Parathyroid adenoma (tissue), 2 donors: ENCODE measurements around the gene TM9SF3.

Experiments used
- H2AFZ ChIP-seq: fragments of 300-600 bp; sonication (generic); one replicate; pipeline ENCODE4 v1.7.0; 2017; ENCODE audit warnings: antibody characterized with exemption, mild to moderate bottlenecking
- H3K27ac ChIP-seq: fragments of 300-600 bp; sonication (generic); one replicate; pipeline ENCODE4 v1.7.0; 2017
- H3K27me3 ChIP-seq: fragments of 300-600 bp; sonication (generic); one replicate; pipeline ENCODE4 v1.7.0; 2017; ENCODE audit warnings: low read length; ENCODE audit not compliant: control insufficient read depth, insufficient read depth
- H3K36me3 ChIP-seq: fragments of 300-600 bp; sonication (generic); one replicate; pipeline ENCODE4 v1.7.0; 2017; ENCODE audit warnings: low read length; ENCODE audit not compliant: control insufficient read depth, insufficient read depth
- H3K4me1 ChIP-seq: fragments of 300-600 bp; sonication (generic); one replicate; pipeline ENCODE4 v1.7.0; 2017; ENCODE audit warnings: control low read depth
- H3K4me2 ChIP-seq: fragments of 300-600 bp; sonication (generic); one replicate; pipeline ENCODE4 v1.7.0; 2017; ENCODE audit warnings: low read length
- H3K4me3 ChIP-seq: fragments of 300-600 bp; sonication (generic); one replicate; pipeline ENCODE4 v1.7.0; 2017; ENCODE audit warnings: low read depth, low read length
- H3K79me2 ChIP-seq: fragments of 300-600 bp; sonication (generic); one replicate; pipeline ENCODE4 v1.7.0; 2017; ENCODE audit warnings: control low read depth
- H3K9ac ChIP-seq: fragments of 300-600 bp; sonication (generic); one replicate; pipeline ENCODE4 v1.7.0; 2017; ENCODE audit warnings: mild to moderate bottlenecking
- H3K9me3 ChIP-seq: fragments of 300-600 bp; sonication (generic); one replicate; pipeline ENCODE4 v1.7.0; 2017; ENCODE audit warnings: low read length; ENCODE audit not compliant: control insufficient read depth
- TF ChIP-seq, protein P1 (sequence below): fragments of 300-600 bp; sonication (generic); IDR thresholded peaks from one replicate; pipeline ENCODE4 v1.7.0; 2017; ENCODE audit warnings: antibody characterized with exemption, mild to moderate bottlenecking
- donor health status: primary hyperparathyroidism.

The TM9SF3 gene

DNA sequence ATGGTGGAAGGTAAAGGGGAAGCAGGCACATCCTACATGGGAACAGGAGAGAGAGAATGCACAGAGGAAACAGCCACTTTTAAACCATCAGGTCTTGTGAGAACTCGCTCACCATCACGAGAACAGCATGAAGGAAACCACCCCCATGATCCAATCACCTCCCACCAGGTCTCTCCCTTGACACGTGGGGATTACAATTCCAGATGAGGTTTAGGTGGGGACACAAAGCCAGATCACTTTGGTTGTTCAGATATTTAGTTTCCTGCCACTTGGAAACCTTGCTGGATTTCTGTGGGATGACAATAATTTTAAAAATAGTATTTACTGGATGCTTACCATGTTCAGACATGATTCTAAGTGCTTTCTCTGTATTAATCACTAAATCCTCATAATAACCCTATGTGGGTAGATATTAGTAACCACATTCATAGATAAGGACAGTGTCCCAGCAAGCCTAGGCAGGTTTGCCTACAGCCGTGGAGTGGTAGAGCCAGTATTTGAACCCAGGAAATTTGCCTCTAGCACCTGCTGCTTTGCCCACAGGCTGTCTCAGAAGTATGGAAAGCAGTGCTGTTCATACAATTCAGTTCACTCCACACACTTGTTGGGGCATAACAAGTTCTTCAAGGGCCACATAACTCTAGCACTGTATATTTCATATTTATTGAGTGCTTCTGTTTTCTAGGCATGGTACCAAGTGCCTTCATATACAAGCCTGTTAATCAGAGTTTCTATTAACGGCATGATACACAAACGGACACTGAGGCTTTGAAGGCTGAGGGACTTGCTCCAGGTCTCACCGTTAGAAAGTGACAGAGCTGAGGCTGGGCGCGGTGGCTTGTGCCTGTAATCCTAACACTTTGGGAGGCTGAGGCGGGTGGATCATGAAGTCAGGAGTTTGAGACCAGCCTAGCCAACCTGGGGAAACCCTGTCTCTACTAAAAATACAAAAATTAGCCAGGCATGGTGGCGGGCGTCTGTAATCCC, 81.4 kb downstream of the TM9SF3 start:
- TF ChIP-seq, protein P1, sequence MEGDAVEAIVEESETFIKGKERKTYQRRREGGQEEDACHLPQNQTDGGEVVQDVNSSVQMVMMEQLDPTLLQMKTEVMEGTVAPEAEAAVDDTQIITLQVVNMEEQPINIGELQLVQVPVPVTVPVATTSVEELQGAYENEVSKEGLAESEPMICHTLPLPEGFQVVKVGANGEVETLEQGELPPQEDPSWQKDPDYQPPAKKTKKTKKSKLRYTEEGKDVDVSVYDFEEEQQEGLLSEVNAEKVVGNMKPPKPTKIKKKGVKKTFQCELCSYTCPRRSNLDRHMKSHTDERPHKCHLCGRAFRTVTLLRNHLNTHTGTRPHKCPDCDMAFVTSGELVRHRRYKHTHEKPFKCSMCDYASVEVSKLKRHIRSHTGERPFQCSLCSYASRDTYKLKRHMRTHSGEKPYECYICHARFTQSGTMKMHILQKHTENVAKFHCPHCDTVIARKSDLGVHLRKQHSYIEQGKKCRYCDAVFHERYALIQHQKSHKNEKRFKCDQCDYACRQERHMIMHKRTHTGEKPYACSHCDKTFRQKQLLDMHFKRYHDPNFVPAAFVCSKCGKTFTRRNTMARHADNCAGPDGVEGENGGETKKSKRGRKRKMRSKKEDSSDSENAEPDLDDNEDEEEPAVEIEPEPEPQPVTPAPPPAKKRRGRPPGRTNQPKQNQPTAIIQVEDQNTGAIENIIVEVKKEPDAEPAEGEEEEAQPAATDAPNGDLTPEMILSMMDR = no peak
- H3K27me3 ChIP-seq = no peaks in the 10 kb centered on the region
- H3K4me2 ChIP-seq = no peak overlapping the region
- no peaks in the 10 kb centered on the region for H3K79me2 ChIP-seq
- no peak overlapping the region for H3K9ac ChIP-seq
- no peak overlapping the region for H3K4me3 ChIP-seq
- no peak overlapping the region for H2AFZ ChIP-seq
- H3K4me1 ChIP-seq = no peaks in the 10 kb centered on the region
- H3K27ac ChIP-seq = no peak overlapping the region
- H3K9me3 ChIP-seq = no peaks in the 10 kb centered on the region
- H3K36me3 ChIP-seq = no peaks in the 10 kb centered on the region

DNA sequence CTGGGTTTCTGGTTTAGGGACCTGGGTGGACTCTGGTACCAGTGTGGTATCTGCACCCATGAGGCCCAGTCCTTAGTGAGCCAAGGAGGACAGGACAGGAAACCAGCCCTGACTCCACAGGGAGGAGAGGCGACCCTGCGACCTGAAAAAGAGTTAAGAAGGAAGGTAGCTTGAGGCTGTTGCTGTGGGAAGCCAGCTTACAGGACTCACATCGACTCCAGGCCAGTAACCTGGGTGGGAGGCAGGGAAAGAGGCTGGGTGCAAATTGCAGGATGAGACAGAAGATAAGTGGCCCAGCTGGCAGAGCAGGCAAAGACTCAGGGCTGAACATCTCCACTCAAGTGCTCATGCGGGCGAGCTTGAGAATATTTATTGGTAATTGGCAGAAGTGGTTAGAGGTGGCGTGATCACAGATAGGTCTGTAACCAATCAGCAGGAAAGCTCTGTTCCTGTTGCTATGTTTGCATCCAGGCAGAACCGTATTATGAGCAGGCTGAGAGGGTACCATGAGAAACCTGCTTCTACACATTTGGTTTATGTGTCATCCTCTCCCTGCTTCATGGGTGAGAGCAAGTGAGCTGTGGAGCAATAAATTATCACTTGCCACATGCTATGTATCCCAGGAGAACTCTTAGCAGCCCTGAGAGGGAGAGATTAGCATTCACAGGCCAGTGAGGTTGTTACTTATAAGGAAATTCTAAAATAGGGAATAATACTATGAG, 84.1 kb downstream of the TM9SF3 start:
- H3K9me3 ChIP-seq = no peaks in the 10 kb centered on the region
- no peak overlapping the region for H3K4me2 ChIP-seq
- H3K4me3 ChIP-seq = no peak overlapping the region
- no peaks in the 10 kb centered on the region for H3K4me1 ChIP-seq
- no peaks in the 10 kb centered on the region for H3K79me2 ChIP-seq
- TF ChIP-seq, protein P1 = no peak
- no peaks in the 10 kb centered on the region for H3K36me3 ChIP-seq
- no peak overlapping the region for H3K27ac ChIP-seq
- no peak overlapping the region for H2AFZ ChIP-seq
- no peaks in the 10 kb centered on the region for H3K27me3 ChIP-seq
- H3K9ac ChIP-seq = no peak overlapping the region

DNA sequence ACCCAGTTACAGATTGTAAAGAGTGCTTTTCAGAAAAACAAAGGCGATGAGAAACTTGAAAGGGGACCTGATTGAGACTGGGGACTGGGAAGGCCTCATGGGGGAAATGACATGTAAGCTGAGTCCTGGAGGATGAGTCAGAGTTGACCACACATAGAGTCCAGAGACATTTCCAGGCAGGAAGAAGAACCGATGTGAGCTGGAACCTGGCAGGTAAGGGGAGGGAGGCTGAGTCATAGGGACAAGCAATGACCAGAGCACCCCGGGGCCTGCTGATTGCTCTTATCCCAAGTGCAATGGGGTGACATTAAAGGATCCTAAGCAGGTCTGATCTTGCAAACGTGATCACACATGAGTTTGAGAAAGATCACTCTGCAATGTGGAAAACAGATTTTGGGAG, 84.8 kb downstream of the TM9SF3 start:
- H3K79me2 ChIP-seq = no peaks in the 10 kb centered on the region
- no peak overlapping the region for H3K27ac ChIP-seq
- no peak overlapping the region for H3K9ac ChIP-seq
- H3K27me3 ChIP-seq = no peaks in the 10 kb centered on the region
- H3K9me3 ChIP-seq = no peaks in the 10 kb centered on the region
- H3K4me3 ChIP-seq = no peak overlapping the region
- no peak overlapping the region for H3K4me2 ChIP-seq
- H3K4me1 ChIP-seq = no peaks in the 10 kb centered on the region
- H2AFZ ChIP-seq = no peak overlapping the region
- H3K36me3 ChIP-seq = no peaks in the 10 kb centered on the region
- TF ChIP-seq, protein P1 = no peak

DNA sequence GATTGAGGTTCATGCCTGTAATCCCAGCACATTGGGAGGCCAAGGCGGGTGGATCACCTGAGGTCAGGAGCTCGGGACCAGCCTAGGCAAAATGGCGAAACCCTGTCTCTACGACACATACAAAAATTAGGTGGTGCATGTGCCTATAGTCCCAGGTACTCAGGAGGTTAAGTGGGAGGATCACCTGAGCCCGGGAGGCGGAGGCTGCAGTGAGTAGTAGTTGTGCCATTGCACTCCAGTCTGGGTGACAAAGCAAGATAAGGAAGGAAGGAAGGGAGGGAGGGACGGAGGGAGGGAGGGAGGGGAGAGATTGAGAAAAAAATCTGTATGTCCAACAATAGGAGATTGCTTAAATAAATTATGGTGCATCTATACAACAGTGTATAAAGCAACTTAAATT, 86.3 kb downstream of the TM9SF3 start:
- no peaks in the 10 kb centered on the region for H3K4me1 ChIP-seq
- H3K9me3 ChIP-seq = no peaks in the 10 kb centered on the region
- H3K4me2 ChIP-seq = no peak overlapping the region
- no peaks in the 10 kb centered on the region for H3K79me2 ChIP-seq
- H2AFZ ChIP-seq = no peak overlapping the region
- H3K4me3 ChIP-seq = no peak overlapping the region
- no peak overlapping the region for H3K9ac ChIP-seq
- no peaks in the 10 kb centered on the region for H3K27me3 ChIP-seq
- H3K36me3 ChIP-seq = no peaks in the 10 kb centered on the region
- TF ChIP-seq, protein P1 = no peak
- H3K27ac ChIP-seq = no peak overlapping the region
